HK-2 (cell line): ENCODE results near the gene SFTPD.
A peak's percentile ranks its signal among the peaks of the same experiment; 100 is the strongest.

Source experiments
- DNase-seq: peaks from one replicate; pipeline ENCODE4 v3.0.0-alpha.2; 2018; ENCODE audit not compliant: unreplicated experiment

SFTPD gene

DNA sequence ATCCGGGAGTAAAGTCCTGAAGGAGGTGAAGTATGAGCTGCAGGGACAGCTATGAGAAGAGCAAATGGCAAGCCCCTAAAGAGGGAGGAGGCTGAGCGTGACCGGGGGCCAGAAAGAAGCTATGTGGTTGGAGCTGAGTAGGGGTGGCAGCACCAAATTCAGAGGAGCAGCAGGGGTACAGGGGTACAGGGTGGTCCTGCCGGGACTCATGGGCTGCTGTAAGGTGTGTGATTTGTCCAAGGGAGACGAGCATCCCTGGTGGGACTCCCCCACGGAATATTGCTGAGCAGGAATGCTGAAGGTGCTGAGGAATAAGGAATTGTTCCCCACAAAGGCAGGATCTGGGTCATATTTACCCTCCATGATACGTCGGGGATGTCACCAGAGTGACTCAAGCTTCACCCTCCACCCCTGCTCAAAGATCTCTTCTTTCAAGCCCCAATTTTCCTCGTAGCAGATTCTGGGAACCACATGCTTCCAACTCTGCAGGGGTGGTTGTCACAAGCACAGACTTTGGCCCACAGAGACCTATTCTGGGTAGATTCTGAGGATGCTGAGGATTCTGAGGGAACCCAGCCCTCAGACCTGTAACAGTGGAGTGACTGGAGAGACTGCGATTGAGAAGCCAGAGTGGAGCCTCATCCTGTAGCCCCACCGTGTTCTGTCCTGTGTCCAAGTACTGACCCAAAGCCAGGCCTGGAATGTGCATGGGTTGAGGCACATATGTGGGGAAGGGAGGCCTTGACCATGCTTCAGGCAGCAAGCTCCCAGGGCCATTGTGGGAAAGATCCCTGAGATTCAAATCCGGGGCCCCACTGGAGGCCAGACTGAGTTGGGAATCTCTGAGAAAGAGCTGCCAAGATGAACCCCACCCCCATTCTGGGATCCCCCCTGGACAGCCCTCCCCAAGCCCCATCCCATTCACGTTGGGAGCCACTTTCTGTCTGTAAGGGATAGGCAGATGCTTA is 4.2 kb downstream of the SFTPD start:
- no peak for DNase-seq

DNA sequence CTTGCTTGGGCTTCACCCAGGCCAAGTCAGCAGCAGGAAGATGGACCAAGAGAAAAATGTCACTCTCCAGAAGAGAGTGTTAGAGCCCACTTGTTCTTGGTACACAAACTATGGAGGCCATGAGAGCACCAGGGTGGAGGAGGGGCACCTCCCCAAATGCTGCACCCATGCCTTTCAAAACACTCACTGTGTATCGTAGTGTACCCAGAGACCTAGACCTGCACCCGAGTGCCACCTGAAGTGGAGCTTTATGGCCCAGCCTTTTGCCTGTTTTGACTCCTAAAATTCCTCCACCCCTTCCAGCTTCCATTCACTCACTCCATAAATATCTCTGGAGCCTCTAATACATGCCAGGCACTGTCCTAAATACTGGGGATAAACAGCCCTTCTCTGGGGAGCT is 5.0 kb downstream of the SFTPD start:
- no peak for DNase-seq

DNA sequence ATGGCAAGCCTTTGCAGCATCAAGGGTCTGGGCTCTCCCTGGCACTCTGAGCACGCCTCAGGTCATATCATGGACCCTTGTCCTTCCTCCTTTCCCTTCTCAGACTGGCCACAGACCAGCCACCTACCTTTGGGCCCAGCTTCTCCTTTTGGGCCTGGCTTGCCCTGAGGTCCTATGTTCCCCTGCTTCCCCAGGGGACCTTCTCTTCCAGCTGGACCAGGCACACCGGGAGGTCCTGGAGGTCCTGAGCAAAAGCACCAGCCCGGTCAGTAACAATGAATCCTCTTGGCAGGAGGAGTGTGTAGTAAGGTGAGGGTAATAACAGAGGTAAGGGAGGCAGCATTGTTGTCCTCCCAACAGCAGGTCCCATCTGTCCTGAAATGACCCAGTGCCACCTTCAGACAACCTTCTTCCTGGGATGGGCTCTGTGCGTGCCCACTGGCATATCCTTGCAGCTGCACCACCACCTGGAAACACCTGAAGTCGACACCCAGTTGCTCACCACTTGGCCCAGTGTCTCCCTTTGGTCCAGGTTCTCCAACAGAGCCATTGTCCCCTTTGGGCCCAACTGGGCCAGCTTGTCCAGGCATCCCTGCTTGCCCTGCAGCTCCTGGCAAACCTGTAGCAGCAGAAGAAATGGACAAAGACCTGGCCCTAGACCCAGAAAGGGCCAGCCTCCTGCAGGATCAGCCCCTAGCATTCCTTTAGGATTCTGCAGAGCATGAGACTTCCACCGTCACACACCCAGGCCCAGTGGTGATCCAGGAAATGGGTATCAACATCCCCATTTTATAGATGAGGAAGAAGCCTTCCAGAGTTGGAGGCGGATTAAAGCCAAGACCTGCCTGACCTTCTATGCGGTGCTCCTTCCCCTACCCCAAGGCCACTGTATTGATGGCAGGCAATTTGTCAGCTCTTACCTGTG is 6.4 kb downstream of the SFTPD start:
- DNase-seq = no peak

DNA sequence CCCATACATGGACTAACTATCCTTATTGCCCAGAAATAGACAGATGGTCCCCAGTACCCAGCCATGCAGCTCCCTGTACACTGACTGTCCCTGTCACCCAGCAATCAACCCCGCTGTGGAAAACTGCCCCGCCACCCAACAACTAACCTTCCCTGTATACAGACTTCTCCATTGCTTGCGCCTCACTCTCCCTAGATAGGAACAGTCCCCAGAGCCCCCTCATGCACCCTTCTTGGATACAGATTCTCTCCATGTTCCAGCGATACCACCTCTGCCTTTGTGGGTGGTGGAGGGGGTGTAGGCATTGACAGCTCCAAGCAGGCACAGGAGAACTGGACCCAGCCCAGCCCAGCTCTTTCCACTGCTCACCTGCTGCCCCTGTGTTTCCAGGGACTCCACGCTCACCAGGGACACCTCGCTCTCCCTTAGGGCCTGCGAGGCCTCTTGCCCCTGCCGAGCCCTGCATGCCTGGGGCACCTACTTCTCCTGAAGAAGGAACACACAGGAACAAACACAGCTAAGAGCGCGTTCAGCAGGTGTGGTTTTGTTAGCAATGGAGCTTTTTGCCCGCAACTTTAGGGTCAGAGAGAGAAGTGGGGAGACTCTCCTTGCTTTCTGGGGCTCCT is 7.2 kb downstream of the SFTPD start:
- DNase-seq = no peak

DNA sequence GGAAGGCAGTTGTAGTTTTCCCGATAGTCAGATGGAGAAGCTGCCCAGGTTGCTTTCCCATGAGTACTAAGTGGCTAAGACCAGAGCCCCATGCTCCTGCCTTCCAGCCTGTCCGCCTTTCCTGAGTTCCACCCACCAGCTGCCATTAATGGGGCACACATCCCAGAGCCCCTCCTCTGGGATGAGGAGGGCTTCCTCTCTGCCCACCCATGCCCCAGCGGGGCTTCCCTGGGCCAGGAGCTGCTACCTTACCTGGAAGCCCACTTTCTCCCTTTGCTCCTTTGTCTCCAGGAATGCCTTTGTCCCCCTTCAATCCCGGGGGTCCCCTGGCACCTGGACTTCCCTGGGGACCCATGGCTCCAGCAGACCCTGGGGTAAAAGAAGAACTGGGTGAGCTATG is 7.8 kb downstream of the SFTPD start:
- no peak for DNase-seq

DNA sequence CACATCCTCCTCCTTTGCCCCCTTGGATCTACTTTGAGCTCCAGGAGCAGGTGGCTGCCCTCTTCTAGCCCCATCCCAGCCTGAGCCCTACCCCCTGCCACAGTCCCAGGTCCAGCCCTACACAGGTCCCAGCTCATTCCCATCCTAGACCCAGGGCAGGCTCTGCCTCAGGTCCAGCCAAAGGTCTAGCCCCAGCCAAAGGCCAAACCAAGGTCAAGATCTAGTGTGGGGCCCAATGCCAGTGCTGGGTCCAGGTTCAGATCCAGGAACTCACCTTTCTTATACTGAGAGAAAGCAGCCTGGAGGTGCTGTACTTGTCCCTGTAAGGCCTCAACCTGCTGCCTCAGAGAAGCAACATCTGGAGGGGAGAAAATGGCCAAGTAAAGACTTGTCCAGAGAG is 8.5 kb downstream of the SFTPD start:
- no peak for DNase-seq

DNA sequence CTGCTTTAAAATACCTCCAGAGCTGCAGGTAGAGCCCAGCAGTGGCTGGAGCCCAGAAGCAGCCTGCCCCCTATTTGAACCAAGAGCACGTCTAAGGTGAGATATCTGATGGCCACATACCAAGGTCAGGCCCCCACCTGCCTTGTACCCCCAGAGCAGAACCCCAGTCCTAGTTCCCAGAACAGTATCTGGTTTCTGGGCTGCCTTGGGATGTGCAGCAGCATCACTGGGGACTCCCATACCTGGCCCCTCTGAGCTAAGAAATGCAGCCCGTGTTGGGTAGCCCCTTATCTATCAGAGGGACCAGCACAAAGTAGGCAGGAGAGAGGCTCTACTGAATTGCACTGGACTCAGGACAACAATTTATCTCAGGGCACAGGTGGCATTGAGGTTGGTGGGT is 8.9 kb downstream of the SFTPD start:
- no peak for DNase-seq

DNA sequence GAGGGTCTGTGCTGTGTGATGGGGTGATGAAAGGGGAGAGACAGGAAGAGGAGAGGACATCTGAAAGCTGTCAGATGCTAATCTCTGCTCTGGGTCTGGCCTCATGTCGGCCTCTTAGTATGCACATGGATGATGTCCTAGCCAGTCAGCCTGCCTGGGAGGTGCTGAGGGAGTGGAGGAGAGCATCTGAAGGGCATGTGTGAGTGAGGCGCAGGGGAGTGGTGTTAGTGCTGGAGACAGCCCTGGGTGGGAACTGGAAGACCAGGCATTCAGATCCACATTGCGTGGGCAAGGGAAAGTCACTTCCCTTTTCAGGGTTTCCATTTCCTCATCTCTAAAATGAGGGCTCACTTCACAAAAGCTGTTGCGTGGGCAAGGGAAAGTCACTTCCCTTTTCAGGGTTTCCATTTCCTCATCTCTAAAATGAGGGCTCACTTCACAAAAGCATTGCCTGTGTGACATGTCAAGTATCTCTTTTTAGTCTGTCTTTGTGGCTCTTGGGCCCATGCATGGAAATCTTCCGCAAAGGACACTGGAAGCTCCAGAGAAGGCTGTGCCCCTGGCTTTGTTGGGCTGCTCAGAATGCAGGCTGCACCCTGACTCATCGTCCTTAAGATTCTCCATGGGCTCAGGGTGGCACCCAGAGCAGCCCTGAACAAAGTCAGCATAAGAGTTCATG is 10.0 kb downstream of the SFTPD start:
- no peak for DNase-seq

DNA sequence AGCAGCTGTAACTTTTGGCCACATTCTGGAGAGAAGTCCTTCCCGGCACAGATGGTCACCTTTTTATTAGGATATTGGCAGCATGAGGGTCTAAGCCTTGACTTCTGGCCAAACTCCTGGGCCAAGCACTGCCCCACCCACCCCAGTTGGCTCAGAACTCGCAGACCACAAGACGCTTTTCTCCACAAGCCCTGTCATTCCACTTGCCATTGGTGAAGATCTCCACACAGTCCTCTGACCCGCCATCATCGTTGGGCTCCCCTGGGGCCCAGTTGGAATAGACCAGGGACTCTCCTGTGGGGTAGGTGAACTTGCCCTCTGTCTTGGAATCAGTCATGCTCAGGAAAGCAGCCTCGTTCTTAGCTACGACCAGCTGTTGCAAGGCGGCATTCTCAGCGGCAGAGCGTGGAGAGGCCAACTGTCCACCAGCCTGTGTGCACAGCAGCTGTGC is 11.2 kb downstream of the SFTPD start:
- DNase-seq = no peak

DNA sequence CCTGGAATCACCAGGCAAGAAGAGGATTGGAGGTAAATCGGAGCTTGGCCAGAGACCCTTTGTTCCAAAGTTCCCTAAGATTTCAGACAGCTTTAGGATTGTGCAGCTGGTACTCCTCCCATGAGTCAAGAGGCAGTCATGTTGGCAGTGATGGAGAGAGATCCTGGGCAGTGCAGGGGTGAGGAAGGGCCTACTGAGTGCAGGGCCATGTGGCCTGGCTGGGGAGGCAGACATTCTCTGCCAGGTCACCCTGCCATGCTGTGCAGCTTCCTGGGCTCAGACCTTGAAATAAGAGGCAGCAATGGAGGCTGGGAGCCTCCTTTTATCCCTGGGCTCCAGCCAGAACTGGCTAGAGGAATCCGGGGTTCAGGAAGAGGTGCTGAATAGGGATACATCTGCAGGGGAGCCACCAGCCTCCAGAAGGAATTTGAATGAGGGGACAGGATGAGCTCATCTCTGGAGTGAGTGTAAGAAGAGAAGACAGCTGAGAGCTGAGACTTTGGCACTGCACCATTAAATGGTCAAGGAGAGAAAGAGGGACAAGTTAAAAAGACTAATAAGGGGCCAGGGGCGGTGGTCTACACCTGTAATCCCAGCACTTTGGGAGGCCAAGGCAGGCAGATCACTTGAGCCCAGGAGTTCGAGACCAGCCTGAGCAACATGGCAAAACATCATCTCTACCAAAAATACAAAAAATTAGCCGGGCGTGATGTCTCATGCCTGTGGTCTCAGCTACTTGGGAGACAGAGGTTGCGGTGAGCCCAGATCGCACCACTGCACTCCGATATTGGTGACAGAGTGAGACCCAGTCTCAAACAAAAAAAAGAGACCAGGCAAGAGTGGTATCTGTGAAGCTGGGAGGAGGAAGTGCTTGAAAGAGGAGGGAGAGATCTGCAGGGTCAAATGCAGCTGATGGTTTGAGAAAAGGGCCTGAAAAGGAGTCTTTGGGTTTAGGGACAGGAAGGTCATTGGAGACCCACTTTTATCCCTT is 12.0 kb downstream of the SFTPD start:
- no peak for DNase-seq

DNA sequence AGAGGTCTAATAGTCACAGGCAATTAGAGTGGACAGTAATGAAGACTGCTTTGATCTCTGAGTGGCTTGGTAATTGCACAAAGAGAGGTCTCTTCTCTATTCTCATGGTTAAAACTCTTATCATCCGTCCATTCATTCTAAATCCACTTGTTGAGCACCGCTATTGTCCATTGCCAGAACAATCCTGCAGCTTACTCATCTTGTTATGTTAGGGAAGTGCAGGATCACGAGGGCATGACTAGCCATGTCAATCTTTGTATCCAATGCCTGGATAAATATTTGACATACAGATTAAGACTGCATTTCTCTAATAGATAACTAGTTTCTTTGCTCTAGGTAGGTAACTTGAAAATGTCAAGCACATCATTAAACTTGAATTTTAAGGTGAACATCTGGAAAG is 14.9 kb downstream of the SFTPD start:
- DNase-seq = no peak

DNA sequence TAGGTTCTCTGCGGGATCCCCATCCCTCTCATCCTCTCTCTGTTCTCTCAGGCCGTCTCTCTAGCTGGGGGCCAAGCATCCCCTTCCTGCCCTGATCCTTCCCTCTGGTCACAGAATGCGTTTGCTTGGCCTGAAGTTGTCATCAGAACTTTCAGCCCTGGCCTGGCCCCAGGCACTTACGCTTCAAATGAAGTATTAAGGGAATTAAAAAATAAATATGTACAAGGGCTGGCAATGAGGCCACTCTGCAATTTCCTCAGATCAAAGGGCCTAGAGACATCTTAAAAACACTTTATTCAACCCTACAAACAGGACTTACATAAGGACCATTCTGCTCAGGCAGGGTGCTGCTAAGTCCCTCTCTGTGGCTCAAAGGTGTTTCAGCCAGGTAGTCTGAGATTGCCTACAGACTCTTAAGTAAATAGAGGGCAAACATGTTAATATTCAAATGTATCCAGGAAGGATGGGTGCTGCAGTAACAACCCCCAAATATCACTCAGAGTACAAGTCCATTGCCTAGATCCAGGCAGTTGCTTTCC is 16.0 kb downstream of the SFTPD start:
- DNase-seq = no peak

DNA sequence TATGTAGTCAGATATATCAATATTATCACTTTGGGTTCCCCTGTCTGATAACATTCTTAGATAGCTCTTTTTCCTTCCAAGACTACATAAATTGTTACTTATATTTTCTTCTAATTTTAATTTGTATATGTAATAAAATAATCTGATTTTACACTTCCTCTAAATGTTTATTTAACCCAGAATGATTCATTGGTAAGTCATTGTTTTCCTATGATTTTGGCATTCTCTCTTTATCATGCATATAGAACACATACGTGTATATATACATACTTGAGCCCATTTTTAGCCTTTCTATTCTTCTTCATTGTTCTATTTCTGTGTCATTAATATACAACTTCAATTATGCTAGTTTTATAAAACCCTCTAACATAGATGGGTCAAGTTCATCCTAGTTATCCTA is 16.6 kb downstream of the SFTPD start:
- DNase-seq = no peak

DNA sequence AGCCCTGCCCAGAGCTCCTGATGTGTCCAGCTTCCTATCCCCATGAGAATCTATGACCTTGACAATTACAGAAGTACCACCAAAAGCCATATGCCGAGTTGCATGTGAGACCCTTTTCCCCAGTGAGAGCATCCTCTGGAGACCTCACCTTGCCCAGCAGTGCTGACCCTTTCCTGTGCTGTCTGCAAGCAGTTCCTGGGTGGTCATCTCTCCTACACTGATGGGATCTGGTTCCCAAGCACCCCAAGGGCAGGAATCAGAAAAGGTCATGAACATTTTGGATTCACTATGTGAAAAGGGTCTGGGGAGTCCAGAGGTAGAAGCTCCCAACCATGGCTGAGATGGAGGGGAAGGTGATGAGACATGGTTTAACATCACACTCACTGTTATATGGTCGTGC is 18.2 kb downstream of the SFTPD start:
- DNase-seq = no peak

DNA sequence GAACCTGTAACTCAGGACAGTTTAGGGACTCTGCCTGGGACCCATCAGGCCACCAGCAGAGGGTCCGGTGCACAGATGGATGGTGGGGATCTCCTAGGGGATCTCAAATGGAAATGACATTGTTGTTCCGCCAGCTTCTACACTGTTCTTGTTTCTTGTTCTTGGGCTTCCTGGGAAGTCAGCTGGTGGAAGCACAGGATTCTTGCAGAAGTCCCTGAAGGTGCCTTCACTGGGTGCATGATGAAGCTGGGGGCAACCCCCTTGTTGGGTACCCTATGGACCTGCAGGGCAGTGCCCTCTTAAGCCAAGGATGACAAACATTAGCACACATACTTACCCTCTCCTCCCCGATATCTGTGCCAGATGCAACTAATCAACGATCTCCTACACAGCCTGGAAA is 18.6 kb downstream of the SFTPD start:
- no peak for DNase-seq

DNA sequence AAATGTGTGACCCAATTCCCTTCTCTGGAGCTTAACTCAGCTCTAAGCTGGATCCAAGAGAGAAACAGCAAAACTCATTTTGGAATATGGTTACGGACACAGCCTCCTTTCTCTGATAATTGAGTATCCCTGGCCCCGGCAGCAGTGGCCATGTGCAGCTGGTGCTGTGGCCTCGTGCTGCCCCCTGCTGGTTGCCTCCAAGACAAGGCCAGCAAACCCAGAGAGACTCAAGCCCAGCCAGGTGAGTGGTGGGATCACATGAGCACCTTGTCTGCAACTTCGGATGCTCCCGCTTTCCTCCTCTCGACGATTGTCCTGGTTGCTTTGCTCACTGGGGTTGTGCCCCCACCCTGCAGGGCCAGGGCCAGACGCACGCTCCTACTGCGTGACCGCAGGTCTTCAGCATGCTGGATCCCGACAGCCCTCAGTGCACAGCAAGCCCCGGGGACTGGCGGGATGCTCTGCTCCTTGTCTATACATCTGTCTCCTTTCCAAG is 19.4 kb downstream of the SFTPD start:
- peak; percentile 81 for DNase-seq

DNA sequence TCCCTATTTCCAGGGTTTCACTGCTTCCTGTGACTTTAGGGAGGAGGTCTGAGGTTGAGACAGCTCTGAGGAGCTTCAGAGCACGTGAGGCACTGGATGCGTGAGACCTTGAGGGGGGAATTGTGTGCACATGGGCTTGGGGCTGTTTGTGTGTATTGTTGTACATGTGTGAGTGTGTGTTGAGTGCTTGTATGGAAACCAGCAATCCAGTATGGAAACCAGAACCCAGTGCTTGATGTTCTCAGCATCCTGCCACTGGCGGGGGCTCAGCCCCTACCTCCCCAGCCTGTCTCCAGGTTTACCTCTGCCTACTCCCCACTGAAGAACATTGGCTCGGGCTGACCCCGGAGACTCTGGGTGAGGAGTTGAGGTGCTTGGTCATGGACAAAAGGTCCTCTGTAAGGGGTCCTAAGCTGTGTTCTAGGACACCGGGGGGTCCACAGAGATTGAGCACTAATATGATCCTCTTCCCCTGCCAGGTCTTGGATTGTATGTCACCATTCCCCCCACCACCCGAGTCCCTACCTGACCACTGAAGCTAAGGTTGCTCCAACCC is 20.8 kb downstream of the SFTPD start:
- DNase-seq = no peak

DNA sequence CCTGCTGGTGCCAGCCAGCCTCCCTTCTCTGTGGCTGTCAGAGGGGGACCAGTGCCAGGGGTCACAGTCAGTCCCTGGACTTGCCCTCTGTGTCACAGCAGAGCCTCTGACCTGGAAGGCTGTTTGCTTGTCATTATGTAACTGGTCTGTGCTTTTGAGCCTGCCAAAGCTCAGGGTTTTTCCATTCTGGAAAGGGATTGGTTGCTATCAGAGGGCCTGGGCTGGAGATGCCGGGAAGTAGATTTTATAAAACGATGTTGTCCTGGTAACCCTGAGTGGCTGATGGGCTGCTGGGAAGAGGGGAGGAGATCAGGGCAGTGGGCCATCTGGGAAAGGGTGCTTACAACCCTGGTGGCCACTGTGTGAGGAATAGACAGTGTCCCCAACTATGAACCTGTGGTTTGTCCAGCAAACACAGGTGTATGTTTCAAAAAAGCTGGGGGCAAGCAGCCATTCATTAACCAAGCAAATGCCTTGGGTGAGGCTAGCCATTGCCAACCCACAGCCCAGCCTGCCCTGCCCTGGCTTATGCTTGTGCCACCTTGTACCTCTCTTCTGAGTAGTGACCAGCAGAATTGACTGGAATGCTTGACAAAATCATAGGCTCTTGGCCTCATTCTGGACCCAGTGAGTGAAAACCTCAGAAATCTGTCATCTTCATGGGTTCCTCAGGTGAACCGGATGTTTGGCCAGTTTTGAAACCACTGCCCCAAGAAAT is 21.6 kb downstream of the SFTPD start:
- DNase-seq = no peak

DNA sequence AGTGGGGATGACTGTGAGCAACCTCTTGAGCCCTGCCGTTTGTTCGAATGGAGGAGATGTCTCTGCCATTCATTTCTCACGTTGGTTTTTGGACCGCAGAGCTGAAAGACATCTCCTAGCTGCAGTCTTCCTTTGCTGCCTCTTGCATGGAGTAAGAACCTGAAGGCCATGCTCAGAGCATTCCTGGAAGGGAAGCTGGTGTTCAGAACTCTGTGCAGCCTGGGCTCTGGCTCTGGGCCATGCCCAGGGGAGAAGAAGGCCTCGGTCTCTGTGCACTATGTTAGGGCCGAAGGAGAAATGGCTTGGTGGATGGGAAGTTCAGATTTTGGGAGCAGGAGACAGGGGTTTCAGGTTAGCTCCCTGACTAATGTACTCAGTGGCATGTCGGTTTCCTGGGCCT is 22.9 kb downstream of the SFTPD start:
- DNase-seq = no peak
